HT-29 (cell line): ENCODE results near the gene GNAI3. TPM values are rescaled to one million over a fixed set of nuclear protein-coding genes. Genes with fewer than 3 reads are reported as not detected.
A peak's percentile ranks its signal among the peaks of the same experiment; 100 is the strongest.

Experiments
- DNase-seq: peaks from one replicate; pipeline ENCODE4 v3.0.0-alpha.2; 2015; ENCODE audit warnings: low spot score
- total RNA-seq: library from RNA; depleted of rRNA; stranded (reverse); fragments of >200 nt; shearing (Covaris generic); gene quantifications from 2 replicates; pipeline ENCODE4 v1.2.3, GENCODE V29; 2014; rRNA removed

The GNAI3 gene
- total RNA-seq: 3.8 and 3.9 TPM in 2 replicates

- DNase-seq: peak; percentile 97
Observed at GRCh38 chr1:109548321-109549267, at the start of gene GNAI3. GNAI3 (plus strand) TSS chr1:109548615; CDS start chr1:109548721, 106 bp downstream.

GRCh38 chr1:109499081-109499480, 49.3 kb upstream of the GNAI3 start:
- no peak for DNase-seq

- peak; percentile 63 for DNase-seq
Observed at GRCh38 chr1:109499661-109500536, 48.5 kb upstream of the GNAI3 start.

GRCh38 chr1:109500941-109501381, 47.5 kb upstream of the GNAI3 start:
- DNase-seq: no peak

GRCh38 chr1:109501644-109502363, 46.6 kb upstream of the GNAI3 start:
- no peak for DNase-seq

GRCh38 chr1:109502364-109502851, 46.0 kb upstream of the GNAI3 start:
- no peak for DNase-seq

GRCh38 chr1:109503935-109504334, 44.5 kb upstream of the GNAI3 start:
- no peak for DNase-seq

GRCh38 chr1:109504974-109505373, 43.4 kb upstream of the GNAI3 start:
- DNase-seq: no peak

GRCh38 chr1:109508001-109508872, 40.2 kb upstream of the GNAI3 start:
- DNase-seq: no peak

GRCh38 chr1:109508873-109509175, 39.6 kb upstream of the GNAI3 start:
- no peak for DNase-seq

GRCh38 chr1:109509176-109510134, 39.0 kb upstream of the GNAI3 start, which contains the start of gene AMIGO1:
AMIGO1 (minus strand) TSS chr1:109509727; CDS start chr1:109508912, 815 bp downstream.
- peak; percentile 31 for DNase-seq

GRCh38 chr1:109513110-109513710, 35.2 kb upstream of the GNAI3 start:
- DNase-seq: no peak

- no peak for DNase-seq
Observed at GRCh38 chr1:109514846-109515245, 33.6 kb upstream of the GNAI3 start.

GRCh38 chr1:109516872-109517271, 31.5 kb upstream of the GNAI3 start:
- DNase-seq: peak; percentile 75

- DNase-seq: no peak
Observed at GRCh38 chr1:109517337-109517736, 31.1 kb upstream of the GNAI3 start.

GRCh38 chr1:109521002-109521951, 27.1 kb upstream of the GNAI3 start:
- no peak for DNase-seq

- DNase-seq: no peak
Observed at GRCh38 chr1:109522026-109522425, 26.4 kb upstream of the GNAI3 start.

- DNase-seq: no peak
Observed at GRCh38 chr1:109523706-109524105, 24.7 kb upstream of the GNAI3 start.
